ENCODE measurements around the gene LRRC8C. TPM values are rescaled to one million over a fixed set of nuclear protein-coding genes. Genes with fewer than 3 reads are reported as not detected.

The LRRC8C gene
- total and polyA plus RNA-seq, 2 of the 8 experiments (the other 6 are each of a cell fraction or from before 2014, with no cell fraction given): 1.1 to 2.1 TPM

- no peak for TF ChIP-seq SRF (IDR thresholded peaks at IDR 0.05; ENCODE audit: low read depth, low read length)
- TF ChIP-seq CTBP2 (IDR thresholded peaks at IDR 0.05; ENCODE audit: borderline replicate concordance, insufficient read depth, insufficient read length, low read length): no peak
- TF ChIP-seq HDAC6 (IDR thresholded peaks at IDR 0.05; ENCODE audit: low read depth, low read length): no peak
- TF ChIP-seq KDM1A (IDR thresholded peaks at IDR 0.05; ENCODE audit: borderline replicate concordance, low read length): no peak
- no peak for TF ChIP-seq SUZ12 (IDR thresholded peaks at IDR 0.05; ENCODE audit: low read length)
- TF ChIP-seq GTF2F1 (IDR thresholded peaks at IDR 0.05; ENCODE audit: borderline replicate concordance, low read depth, low read length): no peak
- TF ChIP-seq TAF7 (optimal IDR thresholded peaks at IDR 0.05; ENCODE audit: borderline replicate concordance, low read depth, low read length): no peak
Measured at GRCh38 chr1:89689234-89689633, 56.3 kb downstream of the LRRC8C start (continued).

All from H1 (cell line).